Measurements from ENCODE around the gene DOCK7.
A peak's percentile ranks its signal among the peaks of the same experiment; 100 is the strongest.
"Not testable (repeated sequence)": the region's sequence is repeated elsewhere in the genome, so short reads cannot be mapped to it uniquely, and the experiment has no call there.

The DOCK7 gene

GRCh38 chr1:62687903-62688686 is at the start of gene DOCK7:
TSS of gene DOCK7 (minus strand) at chr1:62688386. CDS start at chr1:62688264, 122 bp downstream.
- no peak for DNase-seq (ENCODE audit: low read depth)

- peak; percentile 59 for DNase-seq (ENCODE audit: low read depth)
These were observed 47.4 kb upstream of the DOCK7 start for GRCh38 chr1:62735491-62736171.

- DNase-seq (ENCODE audit: low read depth) = no peak
These were observed 44.1 kb upstream of the DOCK7 start for GRCh38 chr1:62732331-62732730.

GRCh38 chr1:62728963-62729362 is 40.8 kb upstream of the DOCK7 start:
- DNase-seq (ENCODE audit: low read depth) = no peak

- DNase-seq (ENCODE audit: low read depth) = no peak
These were observed 39.6 kb upstream of the DOCK7 start for GRCh38 chr1:62727656-62728407.

- no peak for DNase-seq (ENCODE audit: low read depth)
These were observed 37.8 kb upstream of the DOCK7 start for GRCh38 chr1:62726011-62726442.

- no peak for DNase-seq (ENCODE audit: low read depth)
These were observed 37.1 kb upstream of the DOCK7 start for GRCh38 chr1:62725255-62725654.

- no peak for DNase-seq (ENCODE audit: low read depth)
These were observed 36.2 kb upstream of the DOCK7 start for GRCh38 chr1:62724430-62724829.

GRCh38 chr1:62723883-62724282 is 35.7 kb upstream of the DOCK7 start:
- no peak for DNase-seq (ENCODE audit: low read depth)

- no peak for DNase-seq (ENCODE audit: low read depth)
These were observed 34.6 kb upstream of the DOCK7 start for GRCh38 chr1:62722796-62723195.

- DNase-seq (ENCODE audit: low read depth) = no peak
These were observed 32.9 kb upstream of the DOCK7 start for GRCh38 chr1:62720946-62721554.

- not testable (repeated sequence) for DNase-seq (ENCODE audit: low read depth)
These were observed 30.2 kb upstream of the DOCK7 start for GRCh38 chr1:62718400-62718799.

GRCh38 chr1:62717483-62717882 is 29.3 kb upstream of the DOCK7 start:
- no peak for DNase-seq (ENCODE audit: low read depth)

- DNase-seq (ENCODE audit: low read depth) = no peak
These were observed 28.2 kb upstream of the DOCK7 start for GRCh38 chr1:62716397-62716796.

GRCh38 chr1:62712336-62713243 is 24.4 kb upstream of the DOCK7 start:
- DNase-seq (ENCODE audit: low read depth) = no peak

GRCh38 chr1:62707744-62708120 is 19.5 kb upstream of the DOCK7 start:
- DNase-seq (ENCODE audit: low read depth) = no peak

- DNase-seq (ENCODE audit: low read depth) = no peak
These were observed 19.0 kb upstream of the DOCK7 start for GRCh38 chr1:62706985-62707743.

- DNase-seq (ENCODE audit: low read depth) = not testable (repeated sequence)
These were observed 10.0 kb upstream of the DOCK7 start for GRCh38 chr1:62698161-62698560.

- not testable (repeated sequence) for DNase-seq (ENCODE audit: low read depth)
These were observed 6.3 kb upstream of the DOCK7 start for GRCh38 chr1:62694479-62694878.

GRCh38 chr1:62693123-62693522 is 4.9 kb upstream of the DOCK7 start:
- DNase-seq (ENCODE audit: low read depth) = no peak
